Neural progenitor cell (in vitro differentiated cells): ENCODE data around the gene FYN.

Experiments used
- EZH2 ChIP-seq: fragments of 200-600 bp; sonication (generic); IDR thresholded peaks from 2 replicates; pipeline ENCODE4 v1.6.1; 2017; ENCODE audit warnings: antibody characterized with exemption, mild to moderate bottlenecking, moderate library complexity
- EZH2phosphoT487 ChIP-seq: fragments of 200-600 bp; sonication (generic); IDR thresholded peaks from 2 replicates; pipeline ENCODE4 v1.6.1; 2017; ENCODE audit warnings: antibody characterized with exemption
- TF ChIP-seq, protein P1 (sequence below): fragments of 200-600 bp; sonication (generic); IDR thresholded peaks from 2 replicates; pipeline ENCODE4 v1.5.1; 2017; ENCODE audit warnings: antibody characterized with exemption, mild to moderate bottlenecking

DNA sequence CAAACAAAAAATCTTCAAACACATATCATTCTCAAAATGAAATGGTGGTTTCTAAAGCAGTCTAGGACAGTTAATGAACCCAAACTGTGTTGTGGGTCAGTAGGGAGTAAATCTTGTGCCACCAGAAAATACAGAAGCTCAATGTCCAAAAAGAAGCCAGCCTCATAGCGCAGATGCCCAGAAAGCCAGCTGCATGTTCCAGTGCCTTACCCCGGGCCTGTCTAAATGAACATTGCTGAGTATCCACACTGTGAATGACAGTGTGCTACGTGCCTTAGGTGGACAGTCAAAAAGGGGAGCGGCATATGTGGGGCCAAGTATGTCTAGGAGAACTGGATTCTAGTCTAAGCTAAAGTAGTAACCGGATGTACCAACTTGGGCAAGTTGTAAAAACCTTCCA lies 10.9 kb downstream of the FYN start:
- TF ChIP-seq, protein P1, sequence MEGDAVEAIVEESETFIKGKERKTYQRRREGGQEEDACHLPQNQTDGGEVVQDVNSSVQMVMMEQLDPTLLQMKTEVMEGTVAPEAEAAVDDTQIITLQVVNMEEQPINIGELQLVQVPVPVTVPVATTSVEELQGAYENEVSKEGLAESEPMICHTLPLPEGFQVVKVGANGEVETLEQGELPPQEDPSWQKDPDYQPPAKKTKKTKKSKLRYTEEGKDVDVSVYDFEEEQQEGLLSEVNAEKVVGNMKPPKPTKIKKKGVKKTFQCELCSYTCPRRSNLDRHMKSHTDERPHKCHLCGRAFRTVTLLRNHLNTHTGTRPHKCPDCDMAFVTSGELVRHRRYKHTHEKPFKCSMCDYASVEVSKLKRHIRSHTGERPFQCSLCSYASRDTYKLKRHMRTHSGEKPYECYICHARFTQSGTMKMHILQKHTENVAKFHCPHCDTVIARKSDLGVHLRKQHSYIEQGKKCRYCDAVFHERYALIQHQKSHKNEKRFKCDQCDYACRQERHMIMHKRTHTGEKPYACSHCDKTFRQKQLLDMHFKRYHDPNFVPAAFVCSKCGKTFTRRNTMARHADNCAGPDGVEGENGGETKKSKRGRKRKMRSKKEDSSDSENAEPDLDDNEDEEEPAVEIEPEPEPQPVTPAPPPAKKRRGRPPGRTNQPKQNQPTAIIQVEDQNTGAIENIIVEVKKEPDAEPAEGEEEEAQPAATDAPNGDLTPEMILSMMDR: no peak
- no peak for TF ChIP-seq EZH2phosphoT487
- TF ChIP-seq EZH2: no peak
